ENCODE measurements around the gene ABHD17B.

Gene ABHD17B

GRCh38 chr9:71879644-71880174 lies 31.3 kb downstream of the ABHD17B start:
- H3K4me3 ChIP-seq (ENCODE audit: low read depth, low read length) = no peak overlapping the region
- DNase-seq (ENCODE audit: low read depth) = no peak
- TF ChIP-seq, protein P1, sequence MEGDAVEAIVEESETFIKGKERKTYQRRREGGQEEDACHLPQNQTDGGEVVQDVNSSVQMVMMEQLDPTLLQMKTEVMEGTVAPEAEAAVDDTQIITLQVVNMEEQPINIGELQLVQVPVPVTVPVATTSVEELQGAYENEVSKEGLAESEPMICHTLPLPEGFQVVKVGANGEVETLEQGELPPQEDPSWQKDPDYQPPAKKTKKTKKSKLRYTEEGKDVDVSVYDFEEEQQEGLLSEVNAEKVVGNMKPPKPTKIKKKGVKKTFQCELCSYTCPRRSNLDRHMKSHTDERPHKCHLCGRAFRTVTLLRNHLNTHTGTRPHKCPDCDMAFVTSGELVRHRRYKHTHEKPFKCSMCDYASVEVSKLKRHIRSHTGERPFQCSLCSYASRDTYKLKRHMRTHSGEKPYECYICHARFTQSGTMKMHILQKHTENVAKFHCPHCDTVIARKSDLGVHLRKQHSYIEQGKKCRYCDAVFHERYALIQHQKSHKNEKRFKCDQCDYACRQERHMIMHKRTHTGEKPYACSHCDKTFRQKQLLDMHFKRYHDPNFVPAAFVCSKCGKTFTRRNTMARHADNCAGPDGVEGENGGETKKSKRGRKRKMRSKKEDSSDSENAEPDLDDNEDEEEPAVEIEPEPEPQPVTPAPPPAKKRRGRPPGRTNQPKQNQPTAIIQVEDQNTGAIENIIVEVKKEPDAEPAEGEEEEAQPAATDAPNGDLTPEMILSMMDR (IDR thresholded peaks at IDR 0.05; ENCODE audit: insufficient read depth, low read depth, low read length, missing control alignments) = no peak

GRCh38 chr9:71878327-71879274 lies 32.4 kb downstream of the ABHD17B start:
- DNase-seq (ENCODE audit: low read depth) = no peak
- TF ChIP-seq, protein P1 (IDR thresholded peaks at IDR 0.05; ENCODE audit: insufficient read depth, low read depth, low read length, missing control alignments) = no peak
- H3K4me3 ChIP-seq (ENCODE audit: low read depth, low read length) = no peak overlapping the region

GRCh38 chr9:71876829-71877228 lies 34.2 kb downstream of the ABHD17B start:
- DNase-seq (ENCODE audit: low read depth) = no peak
- TF ChIP-seq, protein P1 (IDR thresholded peaks at IDR 0.05; ENCODE audit: insufficient read depth, low read depth, low read length, missing control alignments) = no peak

DNA sequence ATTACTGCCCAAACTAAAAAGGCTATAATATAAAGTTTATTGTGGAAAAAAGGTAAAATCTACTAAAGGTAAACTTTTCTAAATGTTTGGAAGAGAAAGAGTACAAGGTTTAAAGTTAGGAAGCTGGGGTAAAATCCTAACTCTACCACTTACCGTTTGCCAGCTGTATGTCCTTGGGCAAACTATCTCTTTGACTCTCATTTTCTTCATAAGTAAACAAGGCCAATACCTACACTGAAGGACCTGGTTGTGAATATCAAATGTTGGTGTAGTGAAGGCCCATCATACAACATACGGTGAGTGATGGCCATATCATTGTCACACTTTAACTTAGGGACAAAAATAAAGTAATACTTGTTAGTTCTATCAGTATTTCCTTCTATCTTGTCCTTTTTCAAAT lies 34.9 kb downstream of the ABHD17B start:
- DNase-seq (ENCODE audit: low read depth) = no peak
- no peak overlapping the region for H3K4me3 ChIP-seq (ENCODE audit: low read depth, low read length)
- TF ChIP-seq, protein P1 (IDR thresholded peaks at IDR 0.05; ENCODE audit: insufficient read depth, low read depth, low read length, missing control alignments) = no peak

More at GRCh38 chr9:71876829-71877228, 34.2 kb downstream of the ABHD17B start:
- no peak overlapping the region for H3K4me3 ChIP-seq (ENCODE audit: low read depth, low read length)

GRCh38 chr9:71875345-71875744 lies 35.6 kb downstream of the ABHD17B start:
- no peak overlapping the region for H3K4me3 ChIP-seq (ENCODE audit: low read depth, low read length)
- DNase-seq (ENCODE audit: low read depth) = no peak
- TF ChIP-seq, protein P1 (IDR thresholded peaks at IDR 0.05; ENCODE audit: insufficient read depth, low read depth, low read length, missing control alignments) = no peak

GRCh38 chr9:71863631-71864030 lies 47.4 kb downstream of the ABHD17B start:
- no peak for DNase-seq (ENCODE audit: low read depth)
- TF ChIP-seq, protein P1 (IDR thresholded peaks at IDR 0.05; ENCODE audit: insufficient read depth, low read depth, low read length, missing control alignments) = no peak
- no peak overlapping the region for H3K4me3 ChIP-seq (ENCODE audit: low read depth, low read length)

Measured in GM12865 (cell line).